Stimulated activated CD4-positive, alpha-beta T cell treated with anti-CD3 and anti-CD28 coated beads, Interleukin-1b, Interleukin-23, amount 100 ng/mL, for 24 hours (primary cell): ENCODE measurements around the gene RWDD3.

Experiments used
- DNase-seq, 4 experiments: peaks; one replicate each; pipeline ENCODE4 v3.0.0-alpha.2; 2020; ENCODE audit warnings: low read depth in 4 of 4, low spot score in 1 of 4

RWDD3 gene

DNA sequence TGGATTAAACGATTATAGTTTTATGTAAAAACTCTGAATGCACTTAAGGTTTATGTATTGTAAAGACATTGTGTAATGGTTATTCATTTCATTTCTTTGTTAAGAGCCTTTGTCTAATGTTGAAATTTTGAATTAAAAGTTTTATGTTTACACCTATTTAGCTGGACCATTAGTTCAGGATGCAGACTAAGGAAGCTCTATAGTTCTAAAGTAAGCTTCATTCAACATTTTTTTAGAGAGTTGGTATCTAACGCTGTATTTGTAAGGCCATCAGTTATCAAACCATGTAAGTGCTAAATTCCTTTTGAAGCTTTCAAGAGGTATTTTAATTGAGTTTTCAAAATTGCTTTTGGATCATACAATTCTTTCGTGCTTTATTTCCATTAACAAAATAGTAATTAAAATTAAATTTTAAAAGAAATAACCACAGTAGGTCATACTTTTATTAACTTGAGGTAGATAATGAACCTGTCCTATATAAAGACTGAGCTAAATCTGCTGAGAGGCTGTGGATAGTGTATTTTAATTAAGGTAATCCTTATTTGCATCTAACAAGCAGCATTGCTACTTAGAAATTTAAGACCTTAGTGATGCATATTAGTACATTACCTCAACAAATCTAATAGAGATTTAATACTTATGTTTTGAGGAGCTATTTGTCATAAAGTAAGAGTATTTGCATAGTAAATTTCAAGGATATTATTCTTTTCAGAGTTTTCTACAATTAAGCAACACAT, 47.9 kb downstream of the RWDD3 start:
- DNase-seq, result no peak

DNA sequence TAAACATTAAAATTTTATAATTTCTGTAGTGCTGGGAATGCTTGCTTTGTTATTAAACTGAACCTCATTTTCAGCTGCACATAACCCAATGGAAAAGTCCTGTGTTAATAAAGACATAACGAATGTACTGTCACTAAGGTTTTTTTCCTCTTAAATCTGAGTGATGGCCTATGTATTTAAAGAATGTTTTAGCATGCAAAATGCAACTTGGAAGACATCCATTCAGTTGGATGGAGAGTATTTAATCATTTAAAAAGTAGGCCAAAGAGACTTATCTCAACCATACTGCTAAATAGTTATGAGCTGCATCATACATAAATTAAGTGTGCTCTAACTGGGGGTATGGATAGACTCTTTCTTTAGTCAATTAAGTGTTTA, 48.5 kb downstream of the RWDD3 start:
- DNase-seq, result no peak

DNA sequence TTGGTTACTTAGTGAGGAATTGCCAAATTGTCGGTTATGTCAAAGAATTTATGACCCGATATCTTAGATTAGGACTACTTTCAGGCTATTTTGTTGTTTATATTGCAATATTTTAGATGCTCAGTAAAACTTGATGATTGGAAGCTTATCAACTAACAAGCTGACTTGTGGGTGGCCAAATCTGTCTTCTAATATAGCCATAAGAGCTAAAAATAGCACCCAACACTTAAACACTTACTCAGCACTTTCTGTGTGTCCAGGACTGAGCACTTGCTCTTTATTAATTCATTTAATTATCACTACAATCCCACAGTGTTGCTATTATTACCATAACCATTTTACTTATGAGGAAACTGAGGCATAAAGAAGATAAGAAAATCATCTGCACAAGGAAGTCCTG, 50.4 kb downstream of the RWDD3 start:
- DNase-seq, result no peak

DNA sequence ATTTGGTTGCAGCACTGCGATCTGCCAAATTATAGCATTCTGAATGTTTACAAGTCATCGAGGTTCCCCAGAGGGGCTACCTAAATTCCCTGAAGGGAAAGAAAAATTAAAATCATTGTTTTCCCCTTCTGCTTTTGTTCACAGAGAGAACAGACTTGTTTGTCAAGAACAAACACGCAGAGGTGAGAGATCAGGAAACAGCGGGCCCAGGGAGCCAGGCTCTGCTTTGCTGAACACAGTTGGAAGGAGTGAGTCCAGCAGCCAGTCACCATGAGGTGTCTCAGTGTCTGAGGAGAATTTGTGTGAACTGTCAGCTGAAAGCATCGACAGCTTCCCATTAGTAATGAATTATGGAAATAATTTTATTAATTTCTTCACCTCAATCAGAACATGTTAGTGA, 52.5 kb downstream of the RWDD3 start:
- no peak for DNase-seq

DNA sequence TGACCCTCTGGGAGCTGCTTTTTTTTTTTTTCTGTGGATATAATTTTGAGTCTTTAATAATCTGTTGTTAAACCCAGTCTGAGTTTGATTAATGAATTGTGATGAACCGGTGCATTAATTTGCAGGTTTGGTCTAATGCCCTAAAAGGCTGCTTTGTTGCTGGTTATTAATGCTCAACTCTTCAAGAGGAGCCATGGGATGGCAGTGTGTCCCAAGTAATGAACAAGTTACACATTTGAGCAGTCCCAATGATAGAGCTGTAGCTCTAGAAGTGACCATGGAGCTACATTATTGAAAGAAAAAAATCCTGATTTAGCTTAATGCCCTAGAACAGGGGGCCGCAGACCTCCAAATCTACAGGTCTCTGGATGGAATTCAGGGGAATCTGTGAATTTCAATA, 53.1 kb downstream of the RWDD3 start:
- no peak for DNase-seq

DNA sequence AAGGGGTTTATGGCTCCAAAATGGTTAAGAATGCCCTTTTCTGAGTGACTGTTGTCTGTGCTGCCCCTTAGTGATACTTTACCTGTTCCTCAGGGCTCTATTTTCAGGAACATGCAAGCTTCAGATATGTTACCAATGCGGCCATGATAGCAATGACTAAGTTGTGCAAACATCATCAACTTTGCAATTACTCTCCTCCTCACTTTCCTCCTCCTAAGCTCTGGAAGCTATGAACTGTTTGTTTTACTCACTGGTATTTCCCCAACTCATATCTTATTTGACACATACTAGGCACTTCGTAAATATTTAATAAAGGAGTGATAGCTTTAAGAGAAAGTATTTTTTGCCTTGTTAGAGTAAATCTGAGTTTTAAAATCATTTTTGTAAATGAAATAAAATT, 53.8 kb downstream of the RWDD3 start:
- DNase-seq, result no peak
